ENCODE measurements around the gene LDB2.

Gene LDB2

DNA sequence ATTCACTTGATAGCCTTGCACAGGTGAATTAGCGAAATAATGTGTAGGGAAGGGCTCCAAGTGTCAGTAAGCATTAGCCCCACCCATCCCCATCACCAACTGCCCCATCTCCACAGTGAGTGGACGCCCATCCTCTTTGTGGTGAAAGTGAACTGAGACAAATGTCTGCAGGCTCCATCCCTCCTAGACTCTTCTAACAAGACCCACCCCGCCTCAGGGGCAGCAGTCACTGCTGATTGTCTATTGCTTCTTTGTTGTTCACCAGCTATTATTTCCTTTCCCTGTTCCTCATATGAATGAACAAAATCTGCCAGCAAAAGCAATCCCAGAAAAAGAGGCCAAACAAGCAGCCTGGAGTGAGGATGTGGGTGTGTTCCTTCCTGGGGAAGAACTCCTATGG, 96.4 kb downstream of the LDB2 start:
- DNase-seq (ENCODE audit: low spot score) = no peak

DNA sequence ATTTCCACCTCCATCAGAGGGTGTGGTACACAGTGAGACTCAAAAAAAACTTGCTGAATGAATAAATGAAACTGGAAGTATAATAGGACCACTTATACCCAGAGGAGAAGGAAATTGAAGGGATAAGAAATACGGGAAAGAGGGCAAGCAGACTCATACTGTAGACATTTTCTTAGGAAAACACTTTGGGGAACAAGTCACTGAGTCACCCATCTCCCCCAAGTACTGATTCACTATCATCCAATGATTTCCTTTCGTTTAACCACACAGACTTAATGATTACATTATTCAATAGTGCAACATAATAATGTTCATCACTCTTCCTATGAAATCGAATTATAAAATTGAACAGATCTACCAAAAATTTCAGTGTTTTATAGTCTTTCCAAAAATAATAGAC, 97.1 kb downstream of the LDB2 start:
- no peak for DNase-seq (ENCODE audit: low spot score)

DNA sequence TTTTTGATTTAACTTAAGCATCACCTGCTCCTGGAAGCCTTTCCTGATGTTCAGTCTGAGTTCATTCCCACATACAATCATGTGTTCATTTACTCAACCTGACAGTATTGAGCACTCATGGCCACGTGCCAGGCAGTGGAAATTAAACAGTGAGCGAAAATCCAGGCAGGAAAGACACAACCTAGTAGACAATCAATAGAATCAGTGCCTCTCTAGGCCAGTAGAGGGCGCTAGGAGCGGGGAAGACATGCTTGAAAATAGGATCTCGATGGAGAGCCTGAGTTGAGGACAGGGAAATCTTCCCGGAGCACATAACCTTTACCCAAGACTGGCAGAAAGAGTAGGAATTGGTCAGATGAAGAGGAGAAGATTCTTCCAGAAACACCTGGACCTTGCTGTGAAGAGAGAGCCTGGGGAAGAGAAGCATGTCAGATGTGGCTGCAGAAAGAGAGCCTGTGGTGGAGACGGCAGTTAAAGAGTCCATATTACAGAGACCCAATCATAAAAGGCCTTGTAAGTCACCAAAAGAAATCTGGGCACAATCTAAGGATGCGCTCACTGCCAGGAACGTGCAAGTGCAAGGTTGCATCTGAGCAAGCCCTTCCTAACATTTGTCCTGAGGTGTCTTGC, 103.5 kb downstream of the LDB2 start:
- DNase-seq (ENCODE audit: low spot score) = peak; percentile 12

DNA sequence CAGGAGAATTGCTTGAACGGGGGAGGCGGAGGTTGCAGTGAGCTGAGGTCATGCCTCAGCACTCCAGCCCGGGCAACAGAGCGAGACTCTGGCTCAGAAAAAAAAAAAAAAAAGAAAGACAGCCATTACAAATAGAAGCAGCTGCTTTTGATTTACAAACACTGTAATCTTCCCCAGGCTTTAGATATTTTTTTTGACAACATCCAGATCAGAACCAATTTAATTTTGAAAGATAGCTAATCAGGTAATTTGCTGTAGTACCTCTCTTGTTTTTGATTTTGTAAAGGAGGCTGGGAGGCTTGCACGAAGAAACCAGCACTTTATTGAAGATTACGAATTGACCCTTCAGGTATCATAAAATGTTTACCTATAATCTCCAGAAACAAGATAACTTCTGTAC, 107.0 kb downstream of the LDB2 start:
- no peak for DNase-seq (ENCODE audit: low spot score)

DNA sequence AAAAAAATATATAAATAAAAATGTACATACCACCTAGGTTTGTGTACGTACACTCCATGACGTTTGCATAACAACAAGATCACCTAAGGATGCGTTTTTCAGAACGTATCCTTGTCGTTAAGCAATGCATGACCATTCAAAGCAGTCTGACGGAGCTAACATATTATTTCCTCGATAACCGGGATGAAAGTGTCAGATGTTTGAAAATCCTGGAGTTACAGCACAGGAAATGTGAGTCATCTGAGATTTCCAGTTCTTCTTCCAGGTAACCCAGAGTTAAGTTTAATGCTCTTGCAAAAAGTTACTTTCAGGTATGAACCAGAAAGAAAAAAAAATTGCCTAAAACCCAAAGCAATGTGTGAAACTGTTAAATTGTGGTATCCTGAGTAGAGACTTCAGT, 107.9 kb downstream of the LDB2 start:
- DNase-seq (ENCODE audit: low spot score) = no peak

DNA sequence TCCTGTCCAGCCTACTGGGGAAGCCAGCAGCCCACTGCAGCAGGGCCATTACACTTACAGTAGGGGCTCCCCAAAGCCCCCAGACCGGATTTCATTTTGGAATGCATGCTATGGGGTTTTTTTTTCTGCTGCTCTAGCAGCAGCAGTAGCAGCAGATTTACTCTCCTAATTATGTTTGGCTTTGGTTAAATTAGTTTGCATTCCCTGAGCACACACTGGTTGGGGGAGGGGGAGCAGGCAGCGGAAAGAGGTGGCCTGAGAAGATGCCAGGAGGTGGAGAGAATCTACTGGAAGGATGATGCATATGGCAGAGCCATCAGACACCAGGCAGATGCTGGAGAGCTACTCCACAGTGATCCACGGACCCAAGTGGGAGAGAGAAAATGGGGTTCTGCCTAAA, 109.6 kb downstream of the LDB2 start:
- DNase-seq (ENCODE audit: low spot score) = no peak

DNA sequence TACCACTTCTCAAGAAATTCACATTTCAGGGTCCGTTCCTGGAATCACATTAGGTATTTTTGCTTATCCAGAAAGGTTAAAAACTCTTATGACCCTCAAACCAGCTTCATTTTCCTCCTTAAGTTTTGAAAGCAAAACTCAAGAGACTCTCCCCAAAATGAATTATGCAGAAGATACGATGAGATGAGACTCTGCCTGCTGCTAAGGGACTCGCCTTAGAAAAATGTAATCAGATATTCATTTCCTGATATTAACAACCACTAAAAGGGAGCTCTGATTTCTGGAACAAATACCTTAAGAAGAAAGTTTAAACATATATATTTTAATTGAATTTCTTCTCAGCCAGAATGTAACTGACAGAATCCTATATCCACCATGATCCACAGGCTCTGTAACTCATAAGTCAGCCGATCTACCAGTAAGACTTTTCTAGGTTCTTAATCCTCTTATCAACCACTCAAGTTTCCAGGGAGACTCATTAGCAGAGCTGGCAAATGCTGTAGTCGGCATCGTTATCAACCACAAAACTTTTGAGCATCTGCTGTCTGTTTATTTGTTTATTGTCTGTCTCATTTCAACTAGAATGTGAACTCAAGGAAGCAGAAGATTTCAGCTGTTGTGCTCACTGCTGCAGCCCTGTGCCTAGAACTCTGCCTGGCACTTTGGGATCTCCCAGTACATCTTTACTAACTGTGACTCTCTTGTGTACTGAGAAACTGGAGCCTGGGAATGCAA, 112.5 kb downstream of the LDB2 start:
- no peak for DNase-seq (ENCODE audit: low spot score)

DNA sequence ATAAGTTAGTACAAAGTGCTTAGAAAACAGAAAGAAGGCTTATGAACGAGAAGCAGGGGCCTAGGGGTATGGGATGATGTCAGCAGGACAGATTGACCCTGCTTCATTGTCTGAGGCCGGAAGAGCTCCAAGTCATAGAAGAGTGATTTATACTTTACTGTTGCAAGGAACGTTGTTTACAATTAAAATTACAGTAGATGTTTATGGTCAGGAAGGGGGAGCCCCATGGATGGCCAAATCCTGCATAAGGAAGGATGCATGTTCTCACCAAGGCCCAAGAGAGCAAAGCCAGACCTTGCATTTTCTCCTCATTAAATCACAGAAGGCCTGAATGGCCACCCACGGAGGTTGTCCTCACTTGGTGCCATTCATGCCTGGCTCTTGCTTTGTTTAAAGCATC, 115.3 kb downstream of the LDB2 start:
- DNase-seq (ENCODE audit: low spot score) = no peak

DNA sequence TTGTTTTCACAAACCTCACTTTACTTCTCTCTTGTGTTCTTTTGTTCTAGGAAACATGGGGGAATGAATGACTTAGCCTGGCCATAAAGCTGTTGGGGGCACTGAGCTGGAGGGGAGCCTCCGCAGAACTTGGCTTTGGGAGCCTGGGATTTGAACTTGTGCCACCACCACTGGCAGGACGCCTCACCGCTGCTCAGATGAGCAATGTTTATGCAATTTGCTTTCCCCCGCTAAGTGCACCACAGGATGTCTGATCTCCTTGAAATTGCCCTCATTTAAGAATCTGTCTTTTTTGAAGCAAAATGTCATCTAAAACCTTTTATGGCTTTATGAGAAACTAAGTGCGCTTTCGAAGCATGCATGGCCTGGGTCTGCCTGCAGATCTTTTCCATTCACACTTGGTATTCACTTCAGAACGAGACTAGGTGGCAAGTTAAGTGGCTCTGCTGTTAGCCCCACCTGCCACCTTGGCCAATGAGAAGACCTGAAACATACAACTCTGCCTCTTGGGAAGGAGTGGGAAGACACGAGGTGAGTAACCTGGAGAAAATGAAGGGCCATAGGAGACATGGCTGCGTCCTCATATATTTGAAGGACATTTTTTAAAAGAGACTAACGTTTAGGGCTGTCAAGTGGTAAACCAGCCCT, 119.3 kb downstream of the LDB2 start:
- DNase-seq (ENCODE audit: low spot score) = no peak

DNA sequence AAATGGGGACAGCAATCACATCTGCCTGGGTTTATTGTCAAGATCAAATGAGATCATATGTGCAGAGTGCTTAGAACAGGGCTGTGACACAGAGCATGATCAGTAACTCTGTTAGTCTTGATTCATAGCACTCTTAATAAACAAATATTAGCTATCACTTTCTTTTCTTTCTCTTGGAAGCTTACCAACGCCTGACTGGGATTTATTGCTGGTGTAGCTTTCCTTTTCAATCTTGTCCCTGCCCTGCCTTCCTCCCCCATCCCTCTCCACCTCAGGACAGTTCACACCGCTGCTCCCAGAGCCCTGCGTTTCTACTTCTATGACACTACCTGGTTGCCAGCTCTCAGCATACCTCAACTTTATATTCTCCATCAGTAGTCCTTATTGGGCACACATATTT, 120.7 kb downstream of the LDB2 start:
- DNase-seq (ENCODE audit: low spot score) = no peak

DNA sequence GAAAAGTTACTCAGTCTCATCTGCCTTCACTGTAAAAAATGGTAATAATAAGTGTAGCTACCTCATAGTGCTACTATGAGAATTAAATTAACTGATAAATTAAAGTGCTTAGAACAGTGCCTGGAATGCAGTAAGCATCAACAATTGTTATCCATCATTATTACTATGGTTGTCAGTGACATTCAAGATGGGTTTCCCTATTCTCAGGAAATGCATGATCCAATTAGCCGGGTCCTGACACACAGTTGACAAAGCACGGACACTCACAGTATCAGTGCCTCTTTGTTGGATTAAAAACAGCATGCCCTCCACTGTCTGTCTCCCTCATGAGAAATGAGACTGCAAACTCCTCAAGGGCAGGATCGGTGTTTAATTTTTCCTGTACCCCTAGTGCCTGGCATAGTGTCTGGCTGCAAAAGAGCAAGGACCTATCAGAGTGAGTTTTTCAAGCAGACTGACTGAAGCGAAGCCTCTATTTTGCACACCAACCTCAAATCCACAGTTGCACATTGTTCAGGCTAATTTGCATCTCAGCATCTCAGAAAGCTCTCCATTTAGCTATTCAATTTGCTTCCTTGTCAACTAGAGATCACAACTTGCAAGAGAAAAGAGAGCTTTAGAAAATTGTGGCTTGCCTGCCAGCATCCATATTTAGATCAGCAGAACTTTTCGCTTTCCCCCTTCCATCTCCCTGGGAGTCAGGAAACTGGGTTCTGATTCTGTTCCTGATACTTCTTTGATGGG, 122.9 kb downstream of the LDB2 start:
- no peak for DNase-seq (ENCODE audit: low spot score)

DNA sequence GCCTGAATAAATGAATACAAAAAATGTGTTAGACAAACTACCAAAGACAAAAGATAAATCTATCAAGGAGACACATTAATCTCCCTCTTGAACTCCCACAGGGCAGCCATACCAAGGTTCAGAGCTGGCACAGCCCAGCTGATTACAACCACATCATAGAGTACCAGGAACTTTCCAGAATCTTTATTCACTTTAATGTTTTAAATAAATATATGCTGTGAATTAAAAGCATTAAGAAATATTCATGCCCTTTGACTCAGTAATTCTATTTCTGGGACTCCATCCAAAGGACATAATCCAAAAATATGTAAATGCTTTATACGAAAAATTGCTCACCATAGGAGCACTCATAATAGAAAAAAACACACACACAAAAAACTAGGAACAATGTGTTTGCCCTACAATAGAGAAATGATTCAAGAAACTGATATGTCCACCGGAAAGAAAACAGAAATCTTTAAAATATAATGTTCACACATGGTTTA, 126.0 kb downstream of the LDB2 start:
- DNase-seq (ENCODE audit: low spot score) = no peak

DNA sequence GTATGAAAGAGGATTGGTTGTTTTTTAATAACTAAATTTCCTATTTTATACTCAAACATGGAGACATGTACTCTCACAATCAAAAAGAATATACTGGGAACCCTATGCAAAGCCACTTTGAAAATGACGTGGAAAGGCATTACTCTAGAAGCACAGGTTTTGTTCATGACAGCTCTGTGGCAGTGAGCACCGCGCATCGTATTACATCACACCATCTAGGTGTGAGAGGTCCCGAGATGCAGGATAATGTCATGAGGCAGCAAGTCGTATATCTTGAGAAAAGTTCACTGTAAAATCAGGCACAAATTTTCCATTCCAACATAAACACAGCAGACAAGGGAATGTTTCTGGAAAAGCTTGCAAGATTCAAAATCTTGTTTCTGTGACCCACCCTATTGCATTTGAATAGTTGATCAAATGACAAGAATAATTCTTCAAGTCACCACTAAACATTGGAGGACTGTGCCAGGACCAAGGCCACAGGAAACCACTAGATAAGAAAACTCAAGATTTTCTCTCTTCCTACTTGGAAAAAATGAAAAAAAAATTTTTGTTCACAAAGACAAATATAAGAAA, 127.6 kb downstream of the LDB2 start:
- no peak for DNase-seq (ENCODE audit: low spot score)

DNA sequence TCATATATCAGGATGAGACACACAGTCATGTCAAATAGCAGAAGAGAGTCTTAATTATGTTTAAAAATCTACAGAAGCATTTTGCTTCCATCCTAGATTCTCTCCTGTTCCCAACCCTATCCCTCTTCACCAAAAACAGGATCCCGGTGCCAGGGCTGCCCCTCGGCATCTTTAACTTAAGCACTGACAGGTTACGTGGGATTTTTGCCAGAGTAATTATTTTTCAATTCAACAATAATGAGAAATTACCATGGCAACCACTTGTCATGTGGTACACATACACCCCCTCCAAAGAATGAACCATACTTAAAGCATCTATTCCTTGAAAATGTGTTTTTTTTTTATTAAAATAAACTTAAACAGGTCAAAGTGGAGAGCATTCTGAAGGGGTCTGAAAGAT, 130.6 kb downstream of the LDB2 start:
- DNase-seq (ENCODE audit: low spot score) = no peak

DNA sequence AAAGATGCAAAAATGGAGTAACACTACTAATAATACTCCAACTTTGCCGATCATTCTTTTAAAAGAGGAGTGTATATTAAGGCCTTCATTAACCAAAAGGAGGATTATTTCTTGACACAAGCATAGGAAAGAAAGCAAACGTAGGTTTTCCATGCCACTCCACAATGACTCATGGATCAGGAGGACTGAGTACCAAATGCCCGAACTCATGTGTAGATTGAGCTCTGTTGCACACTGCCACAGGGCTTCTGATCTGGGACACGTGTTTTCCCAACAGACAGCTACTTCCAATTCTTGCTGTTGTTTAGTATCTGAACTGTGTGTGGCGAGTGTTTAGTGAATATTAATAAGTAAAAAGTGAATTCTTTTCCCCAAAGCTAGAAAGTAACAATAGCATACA, 131.2 kb downstream of the LDB2 start:
- no peak for DNase-seq (ENCODE audit: low spot score)

DNA sequence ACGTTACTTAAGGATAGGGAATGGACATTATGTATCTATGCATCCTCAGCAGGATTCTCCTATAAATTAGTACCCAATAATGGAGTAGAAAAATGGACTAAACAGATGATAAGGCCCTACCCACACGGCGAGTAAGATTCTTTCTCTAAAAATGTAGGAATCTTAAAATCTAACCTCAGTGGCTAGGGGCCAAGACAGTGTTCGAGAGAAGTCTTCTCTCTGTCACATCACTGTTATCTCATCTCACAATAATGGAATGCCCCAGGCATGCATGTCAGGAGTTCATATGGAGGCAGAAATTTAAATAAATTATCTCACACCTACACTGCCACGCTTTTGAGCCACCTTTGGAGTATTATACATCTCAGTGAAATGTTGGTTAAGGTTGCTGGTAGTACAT, 132.9 kb downstream of the LDB2 start:
- DNase-seq (ENCODE audit: low spot score) = no peak

DNA sequence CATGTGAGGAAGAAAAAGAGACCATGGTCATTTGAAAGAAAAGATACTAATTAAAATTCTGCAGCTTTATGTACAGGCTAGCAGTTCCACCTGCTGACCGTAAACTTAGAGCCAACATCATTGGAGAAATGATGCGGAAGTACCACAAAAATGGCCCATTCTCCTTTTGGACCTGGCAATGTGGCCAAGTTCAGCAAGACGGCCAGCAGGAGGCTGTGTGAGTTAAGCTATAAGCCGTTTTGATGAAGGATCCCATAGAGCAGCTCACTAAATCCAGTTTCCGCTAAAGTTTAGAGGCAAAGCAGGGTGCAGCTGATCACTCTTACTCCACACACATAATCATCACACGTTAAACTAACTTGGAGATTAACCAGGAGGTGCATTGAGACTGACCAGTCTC, 133.8 kb downstream of the LDB2 start:
- DNase-seq (ENCODE audit: low spot score) = no peak

DNA sequence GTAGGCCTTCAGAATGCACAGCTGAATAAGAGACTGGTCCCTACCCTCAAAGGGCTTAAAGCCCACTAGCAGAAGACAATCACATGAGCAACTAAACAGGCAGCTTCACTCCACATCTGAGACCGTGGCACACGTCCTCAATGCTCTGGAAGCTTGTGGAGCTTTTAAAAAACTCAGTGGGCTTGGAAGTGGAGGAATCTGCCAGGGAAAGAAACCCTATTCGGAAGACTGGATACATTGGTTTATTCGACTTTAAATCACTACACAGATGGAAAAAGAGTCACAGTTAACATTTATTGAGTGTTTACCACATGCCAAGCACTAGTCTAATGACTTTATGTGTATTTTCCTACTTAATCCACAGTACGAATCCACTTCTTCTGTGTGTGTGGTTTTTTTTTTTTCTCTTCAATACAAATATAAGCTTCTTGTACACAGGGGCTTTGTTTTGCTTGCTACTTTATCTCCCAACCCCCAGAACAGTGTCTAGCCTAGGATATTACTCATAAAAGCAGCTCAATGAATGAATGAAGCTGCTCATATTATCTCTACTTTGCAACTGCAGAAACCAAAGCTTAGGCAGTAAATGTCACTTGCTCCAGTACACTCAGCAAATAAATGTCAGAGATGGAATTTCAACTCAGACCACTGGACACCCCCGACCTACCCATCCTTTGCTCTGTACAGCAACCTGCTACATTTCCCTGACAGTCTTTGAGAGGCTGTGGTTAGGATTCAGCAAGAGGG, 137.7 kb downstream of the LDB2 start:
- no peak for DNase-seq (ENCODE audit: low spot score)

DNA sequence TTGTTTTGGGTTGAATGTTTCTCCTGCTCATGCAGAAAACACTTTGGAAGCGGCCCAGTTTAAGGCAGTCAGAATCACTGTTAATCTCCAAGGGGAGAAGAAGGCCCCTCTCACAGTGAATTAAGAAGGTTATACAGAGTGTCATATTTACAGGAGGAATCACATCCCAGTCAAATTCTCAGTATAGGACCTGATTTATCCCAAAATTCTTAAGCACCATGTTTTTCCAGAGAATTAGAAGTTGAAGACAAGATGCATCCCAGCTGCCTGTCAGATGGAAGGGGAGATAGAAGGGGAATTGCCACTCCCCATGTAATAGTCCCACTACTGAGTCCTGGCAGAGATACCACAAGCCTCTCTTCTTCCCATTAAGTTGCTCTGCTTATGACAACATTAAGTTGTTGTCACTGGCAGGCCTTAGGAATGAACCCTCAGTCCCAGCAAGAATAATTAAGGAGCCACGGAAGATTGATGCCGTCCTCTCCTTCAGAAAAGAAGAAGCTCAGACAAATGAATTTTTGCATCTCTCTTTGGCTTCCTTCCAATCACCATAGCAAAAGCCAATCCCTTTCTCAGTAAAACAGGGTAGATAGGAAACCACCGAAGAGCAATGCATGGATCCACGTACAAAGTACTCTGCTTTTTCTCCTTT, 138.4 kb downstream of the LDB2 start:
- no peak for DNase-seq (ENCODE audit: low spot score)

DNA sequence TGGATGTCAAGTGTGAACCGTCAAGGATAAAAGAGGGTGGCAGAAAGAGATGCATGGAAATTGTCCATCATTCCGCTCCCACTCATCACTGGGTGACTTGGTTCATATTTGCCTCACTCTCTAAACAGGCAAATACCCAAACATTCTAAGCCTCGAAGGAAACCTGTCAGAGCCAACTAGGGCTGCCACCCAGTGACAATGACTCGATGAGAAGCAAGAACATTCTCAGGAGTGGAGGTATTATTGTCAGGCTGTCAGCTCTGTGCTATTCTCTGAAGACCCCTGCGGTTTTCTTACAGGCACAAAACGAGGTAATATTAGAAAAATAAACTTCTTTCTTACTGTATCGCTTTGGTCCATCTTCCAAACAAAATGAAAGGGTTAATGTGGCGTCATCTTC, 139.6 kb downstream of the LDB2 start:
- DNase-seq (ENCODE audit: low spot score) = no peak

DNA sequence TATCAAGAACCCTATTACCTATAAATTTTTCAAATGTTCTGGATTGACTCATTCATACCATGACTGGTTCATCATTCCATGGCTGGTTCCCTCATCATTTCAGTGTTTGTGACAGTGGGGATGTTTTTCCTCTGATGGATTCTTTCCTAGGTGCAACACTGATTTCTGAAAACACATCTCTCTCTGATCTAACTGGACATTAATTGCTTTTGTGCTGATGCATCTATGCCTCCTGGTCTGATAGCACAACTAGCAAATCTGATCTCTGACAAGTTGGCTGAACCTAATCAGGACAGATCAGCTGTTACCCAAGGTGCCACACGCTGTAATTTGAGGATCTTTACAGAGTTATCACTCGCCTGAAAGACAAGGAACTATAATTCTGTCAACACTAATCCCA, 140.2 kb downstream of the LDB2 start:
- DNase-seq (ENCODE audit: low spot score) = no peak

All from hematopoietic multipotent progenitor cell treated with erythropoietin and hydrocortisone succinate and interleukin-3 and kit ligand, for 17 days (in vitro differentiated cells).